Head of caudate nucleus (tissue), 42 donors: Measurements from ENCODE around the gene VEZT.
"Not testable (repeated sequence)": the region's sequence is repeated elsewhere in the genome, so short reads cannot be mapped to it uniquely, and the experiment has no call there.

Experiments
- DNase-seq, 42 donors: peaks; one replicate each; pipeline versions ENCODE4 v3.0.0 to v3.0.0-alpha.2; 2020 to 2021; ENCODE audit warnings: mixed read lengths in 7 of 42
- intact Hi-C: fragments of 100-400 bp; cut with DNase I; formaldehyde crosslinking; loops from one replicate; pipeline ENCODE4 v1.15.0; 2022

Gene VEZT

GRCh38 chr12:95217377-95218149 is at the start of gene VEZT, which contains the start of gene FGD6:
Gene VEZT (plus strand): TSS chr12:95217807. CDS start chr12:95217851, 44 bp downstream.
Gene FGD6 (minus strand): TSS chr12:95217467. CDS start chr12:95217240, 227 bp downstream.
- intact Hi-C loops: loop anchor here (5.0 kb wide), 1 partner anchor 145 kb away; the partner anchor contains the start of gene NR2C1
- peak; percentile 94 to 100 (median 99) for DNase-seq

- no peak for DNase-seq
- intact Hi-C loops: no loop called here
These were observed 48.9 kb upstream of the VEZT start for GRCh38 chr12:95168746-95169145.

- no peak for DNase-seq
- intact Hi-C loops: no loop called here
These were observed 48.2 kb upstream of the VEZT start for GRCh38 chr12:95169368-95169767.

GRCh38 chr12:95173392-95174251 is 44.0 kb upstream of the VEZT start:
- intact Hi-C loops: no loop called here
- no peak for DNase-seq

GRCh38 chr12:95177201-95177768 is 40.3 kb upstream of the VEZT start:
- DNase-seq: no peak
- intact Hi-C loops: no loop called here

- intact Hi-C loops: no loop called here
- DNase-seq: no peak
These were observed 39.5 kb upstream of the VEZT start for GRCh38 chr12:95178136-95178535.

GRCh38 chr12:95179011-95179410 is 38.6 kb upstream of the VEZT start:
- no peak for DNase-seq
- intact Hi-C loops: no loop called here

- intact Hi-C loops: no loop called here
- DNase-seq: no peak
These were observed 36.5 kb upstream of the VEZT start for GRCh38 chr12:95181103-95181502.

GRCh38 chr12:95182868-95183415 is 34.7 kb upstream of the VEZT start:
- no peak for DNase-seq
- intact Hi-C loops: no loop called here

- no peak for DNase-seq
- intact Hi-C loops: no loop called here
These were observed 33.5 kb upstream of the VEZT start for GRCh38 chr12:95184121-95184520.

GRCh38 chr12:95185072-95185471 is 32.5 kb upstream of the VEZT start:
- DNase-seq: no peak
- intact Hi-C loops: no loop called here

- DNase-seq: no peak
- intact Hi-C loops: no loop called here
These were observed 31.8 kb upstream of the VEZT start for GRCh38 chr12:95185854-95186253.

GRCh38 chr12:95187865-95188415 is 29.7 kb upstream of the VEZT start:
- intact Hi-C loops: no loop called here
- DNase-seq: no peak

- intact Hi-C loops: no loop called here
- no peak for DNase-seq
These were observed 26.4 kb upstream of the VEZT start for GRCh38 chr12:95191060-95191696.

- intact Hi-C loops: no loop called here
- DNase-seq: no peak
These were observed 25.3 kb upstream of the VEZT start for GRCh38 chr12:95192271-95192670.

- DNase-seq: no peak
- intact Hi-C loops: no loop called here
These were observed 24.5 kb upstream of the VEZT start for GRCh38 chr12:95193139-95193538.

GRCh38 chr12:95195122-95195521 is 22.5 kb upstream of the VEZT start:
- intact Hi-C loops: no loop called here
- no peak for DNase-seq

GRCh38 chr12:95196875-95197569 is 20.6 kb upstream of the VEZT start:
- DNase-seq, intact Hi-C loops: not testable (repeated sequence)
